Measurements from ENCODE around the gene NR6A1.
"Not testable (repeated sequence)": the region's sequence is repeated elsewhere in the genome, so short reads cannot be mapped to it uniquely, and the experiment has no call there.

Gene NR6A1

GRCh38 chr9:124621371-124622328 lies 149.5 kb downstream of the NR6A1 start:
- peak; percentile 28 for DNase-seq
- H3K36me3 ChIP-seq (replicated peaks), result no peaks in the 10 kb centered on the region
- TF ChIP-seq, protein P1, sequence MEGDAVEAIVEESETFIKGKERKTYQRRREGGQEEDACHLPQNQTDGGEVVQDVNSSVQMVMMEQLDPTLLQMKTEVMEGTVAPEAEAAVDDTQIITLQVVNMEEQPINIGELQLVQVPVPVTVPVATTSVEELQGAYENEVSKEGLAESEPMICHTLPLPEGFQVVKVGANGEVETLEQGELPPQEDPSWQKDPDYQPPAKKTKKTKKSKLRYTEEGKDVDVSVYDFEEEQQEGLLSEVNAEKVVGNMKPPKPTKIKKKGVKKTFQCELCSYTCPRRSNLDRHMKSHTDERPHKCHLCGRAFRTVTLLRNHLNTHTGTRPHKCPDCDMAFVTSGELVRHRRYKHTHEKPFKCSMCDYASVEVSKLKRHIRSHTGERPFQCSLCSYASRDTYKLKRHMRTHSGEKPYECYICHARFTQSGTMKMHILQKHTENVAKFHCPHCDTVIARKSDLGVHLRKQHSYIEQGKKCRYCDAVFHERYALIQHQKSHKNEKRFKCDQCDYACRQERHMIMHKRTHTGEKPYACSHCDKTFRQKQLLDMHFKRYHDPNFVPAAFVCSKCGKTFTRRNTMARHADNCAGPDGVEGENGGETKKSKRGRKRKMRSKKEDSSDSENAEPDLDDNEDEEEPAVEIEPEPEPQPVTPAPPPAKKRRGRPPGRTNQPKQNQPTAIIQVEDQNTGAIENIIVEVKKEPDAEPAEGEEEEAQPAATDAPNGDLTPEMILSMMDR (IDR thresholded peaks at IDR 0.05; ENCODE audit: low read depth, low read length, missing control alignments), result no peak
- no peak overlapping the region for H3K27ac ChIP-seq
- in situ Hi-C loops (cut with HindIII; ENCODE audit: low pct_ligation_motif_present, low sequenced_read_pairs), result no loop called here
- H3K27me3 ChIP-seq (replicated peaks), result no peaks in the 10 kb centered on the region
- no peak overlapping the region for H3K4me3 ChIP-seq (ENCODE audit: low read depth, low read length)

DNA sequence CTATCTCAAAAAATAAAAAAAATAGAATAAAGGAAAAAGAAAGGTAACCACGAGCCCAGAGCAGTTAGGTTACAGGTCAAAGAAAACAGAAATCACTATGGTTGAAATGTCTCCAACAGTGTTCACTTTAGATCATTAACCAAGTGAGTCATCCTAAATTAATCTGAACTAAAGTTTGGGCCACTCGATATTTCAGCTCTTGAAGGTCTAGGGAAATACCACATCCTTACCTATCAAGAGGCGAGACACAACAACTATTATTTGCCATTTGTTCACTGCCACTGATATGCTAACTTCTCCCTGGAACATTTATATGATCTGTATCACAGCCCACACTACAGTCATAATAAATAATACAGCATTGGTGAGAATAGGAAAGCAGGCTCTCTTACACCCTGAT lies 152.6 kb downstream of the NR6A1 start:
- TF ChIP-seq, protein P1 (IDR thresholded peaks at IDR 0.05; ENCODE audit: low read depth, low read length, missing control alignments), result no peak
- H3K4me3 ChIP-seq (ENCODE audit: low read depth, low read length), result no peak overlapping the region
- no peaks in the 10 kb centered on the region for H3K36me3 ChIP-seq (replicated peaks)
- H3K27ac ChIP-seq, result no peak overlapping the region
- in situ Hi-C loops (cut with HindIII; ENCODE audit: low pct_ligation_motif_present, low sequenced_read_pairs), result no loop called here
- DNase-seq, result no peak
- H3K27me3 ChIP-seq (replicated peaks), result no peaks in the 10 kb centered on the region

GRCh38 chr9:124617477-124618141 lies 153.5 kb downstream of the NR6A1 start:
- TF ChIP-seq, protein P1 (IDR thresholded peaks at IDR 0.05; ENCODE audit: low read depth, low read length, missing control alignments), result peak; percentile 97
- no peaks in the 10 kb centered on the region for H3K36me3 ChIP-seq (replicated peaks)
- DNase-seq, result peak; percentile 76
- no peaks in the 10 kb centered on the region for H3K27me3 ChIP-seq (replicated peaks)
- H3K27ac ChIP-seq, result no peak overlapping the region
- in situ Hi-C loops (cut with HindIII; ENCODE audit: low pct_ligation_motif_present, low sequenced_read_pairs), result no loop called here
- no peak overlapping the region for H3K4me3 ChIP-seq (ENCODE audit: low read depth, low read length)

DNA sequence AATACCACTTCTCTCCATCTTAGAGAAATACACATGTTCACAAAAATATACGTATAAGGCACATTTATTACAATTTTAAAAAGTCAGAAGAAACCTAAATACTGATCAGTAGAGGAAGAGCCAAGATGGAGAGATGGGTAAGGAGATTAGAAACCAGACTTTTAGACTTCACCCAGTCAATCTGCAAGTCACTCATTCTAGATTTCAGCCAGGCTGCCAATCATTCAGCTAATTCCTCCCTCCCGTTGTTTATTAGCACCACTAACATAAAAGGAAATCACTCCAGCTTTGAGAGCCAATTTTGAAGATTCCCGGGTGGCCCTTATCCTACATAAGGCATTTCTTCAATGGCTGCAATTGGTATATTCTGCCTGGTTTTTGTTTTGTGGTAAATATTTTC lies 154.2 kb downstream of the NR6A1 start:
- no peak for DNase-seq
- Histone ChIP-seq H3K27ac (no peak overlapping the region), H3K4me3 (ENCODE audit: low read depth, low read length) (no peak overlapping the region), H3K27me3 (replicated peaks) (no peaks in the 10 kb centered on the region), H3K36me3 (replicated peaks) (no peaks in the 10 kb centered on the region)
- TF ChIP-seq, protein P1 (IDR thresholded peaks at IDR 0.05; ENCODE audit: low read depth, low read length, missing control alignments), result no peak
- in situ Hi-C loops (cut with HindIII; ENCODE audit: low pct_ligation_motif_present, low sequenced_read_pairs), result no loop called here

DNA sequence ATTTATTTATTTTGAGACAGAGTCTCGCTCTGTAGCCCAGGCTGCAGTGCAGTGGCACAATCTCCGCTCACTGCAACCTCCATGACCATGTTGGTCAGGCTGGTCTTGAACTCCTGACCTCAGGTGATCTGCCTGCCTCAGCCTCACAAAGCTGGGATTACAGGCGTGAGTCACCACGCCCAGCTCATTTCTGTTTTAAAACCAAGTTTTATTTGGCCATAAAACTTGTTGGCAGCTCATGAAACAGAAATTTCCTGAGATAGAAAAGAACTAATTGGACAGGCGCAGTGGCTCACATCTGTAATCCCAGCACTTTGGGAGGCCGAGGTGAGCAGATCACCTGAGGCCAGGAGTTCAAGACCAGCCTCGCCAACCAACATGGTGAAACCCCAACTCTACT lies 155.3 kb downstream of the NR6A1 start:
- H3K4me3 ChIP-seq (ENCODE audit: low read depth, low read length); H3K36me3 ChIP-seq (replicated peaks); DNase-seq; H3K27ac ChIP-seq; H3K27me3 ChIP-seq (replicated peaks); in situ Hi-C loops (cut with HindIII; ENCODE audit: low pct_ligation_motif_present, low sequenced_read_pairs): not testable (repeated sequence)

DNA sequence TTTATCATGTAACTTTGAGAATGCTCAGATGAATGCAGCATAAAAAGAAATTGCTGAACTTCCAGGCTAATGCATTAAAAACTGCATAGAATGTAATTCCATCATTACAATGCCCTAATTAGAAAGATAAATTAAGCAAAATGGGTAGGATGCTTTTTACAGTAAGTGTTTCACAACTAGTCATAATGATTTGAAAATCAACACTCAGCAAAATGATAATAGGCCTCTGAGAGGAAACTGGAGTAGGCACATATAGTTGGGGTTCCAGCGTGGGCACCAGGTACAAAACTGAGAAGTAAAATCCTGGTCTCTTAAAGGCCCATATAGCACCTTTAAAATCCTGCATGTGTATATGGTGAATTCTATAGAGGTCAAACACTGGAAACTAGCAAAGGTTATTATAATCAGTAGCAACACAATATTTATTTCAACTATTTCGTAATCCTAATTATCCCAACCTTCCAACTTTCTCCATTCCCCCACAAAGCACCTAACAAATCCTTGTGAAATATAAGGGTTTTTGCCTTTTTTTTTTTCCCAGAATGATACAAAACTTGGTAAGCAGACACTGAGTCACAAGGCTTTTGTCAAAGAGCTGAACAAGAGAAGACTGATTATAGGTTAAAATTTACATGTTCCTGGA lies 155.9 kb downstream of the NR6A1 start:
- DNase-seq, result no peak
- H3K27me3 ChIP-seq (replicated peaks), result no peaks in the 10 kb centered on the region
- H3K36me3 ChIP-seq (replicated peaks), result no peaks in the 10 kb centered on the region
- TF ChIP-seq, protein P1 (IDR thresholded peaks at IDR 0.05; ENCODE audit: low read depth, low read length, missing control alignments), result no peak
- H3K4me3 ChIP-seq (ENCODE audit: low read depth, low read length), result no peak overlapping the region
- H3K27ac ChIP-seq, result no peak overlapping the region
- in situ Hi-C loops (cut with HindIII; ENCODE audit: low pct_ligation_motif_present, low sequenced_read_pairs), result no loop called here
